Spleen (tissue), 7 donors: ENCODE measurements around the gene TPD52L2.
A peak's percentile ranks its signal among the peaks of the same experiment; 100 is the strongest.

ENCODE experiments used
- POLR2A ChIP-seq, 3 donors: fragments of 450-650 bp; IDR thresholded peaks; one replicate each; pipeline ENCODE4 v1.5.1; 2017; ENCODE audit warnings: antibody characterized with exemption in 3 of 3, mild to moderate bottlenecking in 1 of 3
- POLR2AphosphoS5 ChIP-seq, 3 donors: sonication (generic); formaldehyde crosslinking; IDR thresholded peaks; one replicate each; pipeline ENCODE4 v1.5.1; 2017; ENCODE audit warnings: antibody characterized with exemption in 3 of 3
- TF ChIP-seq, protein P1 (sequence below), 11 experiments: fragments of 200-600 bp in 7 of 11; fragments of 450-650 bp in 4 of 11; sonication (generic) in 4 of 11; IDR thresholded peaks in 8 of 11; conservative IDR thresholded peaks in 3 of 11; 1 replicate in 7 of 11; 2 replicates in 4 of 11; pipeline versions ENCODE4 v1.4.0 to v1.8.0; 2016 to 2021; ENCODE audit warnings: antibody characterized with exemption in 11 of 11, inconsistent platforms in 4 of 11, mild to moderate bottlenecking in 1 of 11
- donor health status: DM: no; HTN: no; CAD: no; lungs with moderate emphysema.
- donor health status: DM: no; HTN: no; CAD: no.
- donor health status: DM: no; HTN: no; CAD: no.

DNA sequence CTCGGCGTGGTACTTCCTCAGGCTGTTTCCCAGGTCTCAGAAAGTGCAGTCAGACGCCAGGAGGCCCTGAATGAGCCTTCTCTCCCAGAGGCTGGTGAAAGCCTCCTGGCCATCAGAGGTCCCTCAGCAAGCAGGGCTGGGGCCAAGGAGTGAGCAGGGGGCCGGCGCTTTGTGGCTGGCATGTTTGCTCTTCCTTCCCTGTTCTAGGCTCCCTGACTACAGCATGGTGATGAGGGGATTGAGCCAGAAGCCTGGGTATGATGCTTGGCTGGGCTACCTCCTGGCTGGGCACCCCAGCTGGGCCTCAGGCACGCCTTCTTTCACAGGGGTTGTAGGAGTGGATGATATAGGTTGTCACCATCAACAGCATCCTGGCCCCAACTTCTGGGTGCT lies 18.1 kb downstream of the TPD52L2 start:
- TF ChIP-seq, protein P1, sequence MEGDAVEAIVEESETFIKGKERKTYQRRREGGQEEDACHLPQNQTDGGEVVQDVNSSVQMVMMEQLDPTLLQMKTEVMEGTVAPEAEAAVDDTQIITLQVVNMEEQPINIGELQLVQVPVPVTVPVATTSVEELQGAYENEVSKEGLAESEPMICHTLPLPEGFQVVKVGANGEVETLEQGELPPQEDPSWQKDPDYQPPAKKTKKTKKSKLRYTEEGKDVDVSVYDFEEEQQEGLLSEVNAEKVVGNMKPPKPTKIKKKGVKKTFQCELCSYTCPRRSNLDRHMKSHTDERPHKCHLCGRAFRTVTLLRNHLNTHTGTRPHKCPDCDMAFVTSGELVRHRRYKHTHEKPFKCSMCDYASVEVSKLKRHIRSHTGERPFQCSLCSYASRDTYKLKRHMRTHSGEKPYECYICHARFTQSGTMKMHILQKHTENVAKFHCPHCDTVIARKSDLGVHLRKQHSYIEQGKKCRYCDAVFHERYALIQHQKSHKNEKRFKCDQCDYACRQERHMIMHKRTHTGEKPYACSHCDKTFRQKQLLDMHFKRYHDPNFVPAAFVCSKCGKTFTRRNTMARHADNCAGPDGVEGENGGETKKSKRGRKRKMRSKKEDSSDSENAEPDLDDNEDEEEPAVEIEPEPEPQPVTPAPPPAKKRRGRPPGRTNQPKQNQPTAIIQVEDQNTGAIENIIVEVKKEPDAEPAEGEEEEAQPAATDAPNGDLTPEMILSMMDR (IDR thresholded peaks at IDR 0.05 in 8 of 11, conservative IDR thresholded peaks at IDR 0.05 in 3 of 11): no peak
- TF ChIP-seq POLR2A (IDR thresholded peaks at IDR 0.05): no peak
- TF ChIP-seq POLR2AphosphoS5 (IDR thresholded peaks at IDR 0.05): peak in 1 of 3 donors; percentile 28
